K562 (cell line): ENCODE results near the gene PLA2G4D. TPM values are rescaled to one million over a fixed set of nuclear protein-coding genes. Genes with fewer than 3 reads are reported as not detected.
A peak's percentile ranks its signal among the peaks of the same experiment; 100 is the strongest.

Source experiments
- CCAR2 ChIP-seq: fragments of 200-400 bp; formaldehyde crosslinking; IDR thresholded peaks from 2 replicates; pipeline ENCODE4 v1.6.1; 2017; ENCODE audit warnings: mild to moderate bottlenecking, low read depth, low read length
- MEIS2 ChIP-seq: fragments of 450-650 bp; IDR thresholded peaks from 2 replicates; pipeline ENCODE4 v1.6.1; 2014; ENCODE audit warnings: mild to moderate bottlenecking; ENCODE audit not compliant: partially characterized antibody
- PCBP1 ChIP-seq: fragments of 200-400 bp; formaldehyde crosslinking; IDR thresholded peaks from 2 replicates; pipeline ENCODE4 v1.6.1; 2018; ENCODE audit warnings: mild to moderate bottlenecking, low read depth, low read length; ENCODE audit not compliant: poor library complexity, severe bottlenecking
- PKNOX1 ChIP-seq: fragments of 450-650 bp; IDR thresholded peaks from 2 replicates; pipeline ENCODE4 v1.6.1; 2016
- POU5F1 ChIP-seq: fragments of 150-350 bp; IDR thresholded peaks from 2 replicates; pipeline ENCODE4 v1.6.1; 2014; ENCODE audit warnings: borderline replicate concordance, low read length, low read depth, mild to moderate bottlenecking; ENCODE audit not compliant: partially characterized antibody
- REST ChIP-seq, 2 experiments: fragments of 450-650 bp; formaldehyde crosslinking in 1 of 2; IDR thresholded peaks; 2 replicates each; pipeline versions ENCODE4 v1.4.0 to v1.6.1; 2014 to 2020; ENCODE audit warnings: mild to moderate bottlenecking in 2 of 2, borderline replicate concordance in 1 of 2, low read depth in 1 of 2
- SRF ChIP-seq, 2 experiments: fragments of 250-450, 450-650 bp in 1 of 2; sonication (Bioruptor Pico) in 1 of 2; sonication (generic) in 1 of 2; formaldehyde crosslinking; IDR thresholded peaks; 2 replicates each; pipeline versions ENCODE4 v1.5.0 to v1.5.1; 2020 to 2022; ENCODE audit warnings: mild to moderate bottlenecking in 1 of 2, missing genetic modification reagents in 1 of 2
- ZNF174 ChIP-seq: fragments of 250-450 bp; sonication (Bioruptor Pico); IDR thresholded peaks from 2 replicates; pipeline ENCODE4 v1.4.0; 2020; ENCODE audit warnings: mild to moderate bottlenecking
- ZNF311 ChIP-seq: fragments of 250-450 bp; sonication (Bioruptor Pico); IDR thresholded peaks from 2 replicates; pipeline ENCODE4 v1.4.0; 2020; ENCODE audit warnings: mild to moderate bottlenecking, moderate library complexity
- polyA plus RNA-seq, 8 experiments: library from polyadenylated mRNA; depleted of rRNA in 4 of 8; stranded (reverse) in 5 of 8; unstranded in 3 of 8; fragments of >200 nt; fragmentation: Nextera tagmentation in 2 of 8; fragmentation: Illumina TruSeq in 1 of 8; extraction: Ambion mirVana in 2 of 8; extraction: Trizol in 1 of 8; gene quantifications; 2 replicates each; pipeline versions ENCODE4 v1.2.1 to v1.2.3, GENCODE V29; 2011 to 2014; ENCODE audit warnings: inconsistent platforms in 1 of 8, missing spikeins in 1 of 8
- total RNA-seq, 7 experiments: library from RNA; depleted of rRNA in 6 of 7; stranded (reverse); fragments of >200 nt in 6 of 7; fragmentation: Illumina TruSeq in 2 of 7; extraction: Trizol in 2 of 7; gene quantifications; 2 replicates each; pipeline versions ENCODE4 v1.2.1 to v1.2.3, GENCODE V29; 2011 to 2021; ENCODE audit warnings: low replicate concordance in 1 of 7
- TF ChIP-seq, protein P1 (sequence below): sonication (generic); formaldehyde crosslinking; IDR thresholded peaks from 2 replicates; pipeline ENCODE4 v1.8.0; 2022; ENCODE audit warnings: missing genetic modification reagents, mild to moderate bottlenecking, moderate library complexity, borderline replicate concordance
- TF ChIP-seq, protein P2 (sequence below), 2 experiments: fragments of 450-650 bp; IDR thresholded peaks; 2 replicates each; pipeline ENCODE4 v1.6.1; 2016
- TF ChIP-seq, protein P3 (sequence below): fragments of 250-450 bp; sonication (Bioruptor Pico); IDR thresholded peaks from 2 replicates; pipeline ENCODE4 v1.8.0; 2022; ENCODE audit warnings: inconsistent platforms

The PLA2G4D gene
- total and polyA plus RNA-seq, 9 of the 15 experiments (the other 6 are each of a cell fraction or from before 2014, with no cell fraction given) = 0.04 TPM; not detected in 8

DNA sequence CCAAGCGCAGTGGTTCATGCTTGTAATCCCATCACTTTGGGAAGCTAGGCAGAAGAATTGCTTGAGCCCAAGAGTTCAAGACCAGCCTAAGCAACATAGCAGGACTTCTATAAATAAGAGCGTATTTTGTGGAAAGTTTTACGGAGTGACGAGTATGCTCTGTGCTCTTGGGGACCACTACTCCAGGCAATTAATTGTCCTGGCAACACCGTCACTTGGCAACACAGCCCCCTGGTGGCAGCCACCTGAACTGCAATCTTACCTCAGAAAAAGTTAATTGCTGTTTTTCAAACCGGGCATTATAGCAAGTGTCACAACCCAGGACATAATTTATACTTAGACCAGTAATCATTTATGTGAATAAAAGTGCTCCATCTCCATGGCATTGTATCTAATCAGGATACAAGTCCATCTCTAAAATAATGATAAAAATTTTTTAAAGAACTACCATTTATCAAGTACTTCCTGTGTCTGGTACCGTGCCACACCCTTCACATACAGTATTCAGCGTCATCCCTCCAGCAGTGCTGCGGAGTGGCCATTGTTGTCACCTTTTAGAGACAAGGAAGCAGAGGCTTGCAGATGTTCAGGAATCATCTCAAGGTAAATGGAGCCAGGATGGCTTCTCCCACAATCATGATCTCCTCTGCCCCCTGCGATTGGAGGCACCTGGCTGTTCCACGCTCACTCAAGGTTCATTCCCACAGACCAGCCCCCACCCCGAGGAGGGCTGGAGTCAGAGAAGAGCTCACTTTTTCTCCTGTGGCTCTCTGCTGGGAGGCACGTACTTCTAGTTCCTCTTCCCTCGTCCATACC is 34.5 kb downstream of the PLA2G4D start (continued):
- TF ChIP-seq, protein P1, sequence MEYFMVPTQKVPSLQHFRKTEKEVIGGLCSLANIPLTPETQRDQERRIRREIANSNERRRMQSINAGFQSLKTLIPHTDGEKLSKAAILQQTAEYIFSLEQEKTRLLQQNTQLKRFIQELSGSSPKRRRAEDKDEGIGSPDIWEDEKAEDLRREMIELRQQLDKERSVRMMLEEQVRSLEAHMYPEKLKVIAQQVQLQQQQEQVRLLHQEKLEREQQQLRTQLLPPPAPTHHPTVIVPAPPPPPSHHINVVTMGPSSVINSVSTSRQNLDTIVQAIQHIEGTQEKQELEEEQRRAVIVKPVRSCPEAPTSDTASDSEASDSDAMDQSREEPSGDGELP (CRISPR knock-in tag) = no peak
- TF ChIP-seq CCAR2 = no peak
- TF ChIP-seq ZNF311 (CRISPR knock-in tag) = no peak
- peak; percentile 66; the same call in 1 of the 2 replicates for TF ChIP-seq REST (IDR thresholded peaks at IDR 0.05; ENCODE audit: borderline replicate concordance)
- no peak for TF ChIP-seq REST (CRISPR knock-in tag; IDR thresholded peaks at IDR 0.05; ENCODE audit: low read depth)
- TF ChIP-seq, protein P2, sequence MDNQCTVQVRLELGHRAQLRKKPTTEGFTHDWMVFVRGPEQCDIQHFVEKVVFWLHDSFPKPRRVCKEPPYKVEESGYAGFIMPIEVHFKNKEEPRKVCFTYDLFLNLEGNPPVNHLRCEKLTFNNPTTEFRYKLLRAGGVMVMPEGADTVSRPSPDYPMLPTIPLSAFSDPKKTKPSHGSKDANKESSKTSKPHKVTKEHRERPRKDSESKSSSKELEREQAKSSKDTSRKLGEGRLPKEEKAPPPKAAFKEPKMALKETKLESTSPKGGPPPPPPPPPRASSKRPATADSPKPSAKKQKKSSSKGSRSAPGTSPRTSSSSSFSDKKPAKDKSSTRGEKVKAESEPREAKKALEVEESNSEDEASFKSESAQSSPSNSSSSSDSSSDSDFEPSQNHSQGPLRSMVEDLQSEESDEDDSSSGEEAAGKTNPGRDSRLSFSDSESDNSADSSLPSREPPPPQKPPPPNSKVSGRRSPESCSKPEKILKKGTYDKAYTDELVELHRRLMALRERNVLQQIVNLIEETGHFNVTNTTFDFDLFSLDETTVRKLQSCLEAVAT (IDR thresholded peaks at IDR 0.05) = no peak
- TF ChIP-seq ZNF174 (CRISPR knock-in tag) = no peak
- TF ChIP-seq, protein P3, sequence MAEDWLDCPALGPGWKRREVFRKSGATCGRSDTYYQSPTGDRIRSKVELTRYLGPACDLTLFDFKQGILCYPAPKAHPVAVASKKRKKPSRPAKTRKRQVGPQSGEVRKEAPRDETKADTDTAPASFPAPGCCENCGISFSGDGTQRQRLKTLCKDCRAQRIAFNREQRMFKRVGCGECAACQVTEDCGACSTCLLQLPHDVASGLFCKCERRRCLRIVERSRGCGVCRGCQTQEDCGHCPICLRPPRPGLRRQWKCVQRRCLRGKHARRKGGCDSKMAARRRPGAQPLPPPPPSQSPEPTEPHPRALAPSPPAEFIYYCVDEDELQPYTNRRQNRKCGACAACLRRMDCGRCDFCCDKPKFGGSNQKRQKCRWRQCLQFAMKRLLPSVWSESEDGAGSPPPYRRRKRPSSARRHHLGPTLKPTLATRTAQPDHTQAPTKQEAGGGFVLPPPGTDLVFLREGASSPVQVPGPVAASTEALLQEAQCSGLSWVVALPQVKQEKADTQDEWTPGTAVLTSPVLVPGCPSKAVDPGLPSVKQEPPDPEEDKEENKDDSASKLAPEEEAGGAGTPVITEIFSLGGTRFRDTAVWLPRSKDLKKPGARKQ (CRISPR knock-in tag) = no peak
- TF ChIP-seq PCBP1 = no peak
- no peak for TF ChIP-seq POU5F1
- no peak for TF ChIP-seq PKNOX1
- TF ChIP-seq SRF (CRISPR knock-in tag; IDR thresholded peaks at IDR 0.05) = no peak
- TF ChIP-seq MEIS2 = peak; percentile 4
